Stimulated activated CD8-positive, alpha-beta memory T cell treated with anti-CD3 and anti-CD28 coated beads, Interleukin-7, amount 100 ng/mL, for 48 hours (primary cell): ENCODE data around the gene GANAB.
"Not testable (repeated sequence)": the region's sequence is repeated elsewhere in the genome, so short reads cannot be mapped to it uniquely, and the experiment has no call there.

Experiments used
- DNase-seq, 2 donors: peaks; one replicate each; pipeline ENCODE4 v3.0.0-alpha.2; 2020; ENCODE audit warnings: low read depth in 1 of 2; ENCODE audit errors: extremely low read depth in 1 of 2

The GANAB gene

DNA sequence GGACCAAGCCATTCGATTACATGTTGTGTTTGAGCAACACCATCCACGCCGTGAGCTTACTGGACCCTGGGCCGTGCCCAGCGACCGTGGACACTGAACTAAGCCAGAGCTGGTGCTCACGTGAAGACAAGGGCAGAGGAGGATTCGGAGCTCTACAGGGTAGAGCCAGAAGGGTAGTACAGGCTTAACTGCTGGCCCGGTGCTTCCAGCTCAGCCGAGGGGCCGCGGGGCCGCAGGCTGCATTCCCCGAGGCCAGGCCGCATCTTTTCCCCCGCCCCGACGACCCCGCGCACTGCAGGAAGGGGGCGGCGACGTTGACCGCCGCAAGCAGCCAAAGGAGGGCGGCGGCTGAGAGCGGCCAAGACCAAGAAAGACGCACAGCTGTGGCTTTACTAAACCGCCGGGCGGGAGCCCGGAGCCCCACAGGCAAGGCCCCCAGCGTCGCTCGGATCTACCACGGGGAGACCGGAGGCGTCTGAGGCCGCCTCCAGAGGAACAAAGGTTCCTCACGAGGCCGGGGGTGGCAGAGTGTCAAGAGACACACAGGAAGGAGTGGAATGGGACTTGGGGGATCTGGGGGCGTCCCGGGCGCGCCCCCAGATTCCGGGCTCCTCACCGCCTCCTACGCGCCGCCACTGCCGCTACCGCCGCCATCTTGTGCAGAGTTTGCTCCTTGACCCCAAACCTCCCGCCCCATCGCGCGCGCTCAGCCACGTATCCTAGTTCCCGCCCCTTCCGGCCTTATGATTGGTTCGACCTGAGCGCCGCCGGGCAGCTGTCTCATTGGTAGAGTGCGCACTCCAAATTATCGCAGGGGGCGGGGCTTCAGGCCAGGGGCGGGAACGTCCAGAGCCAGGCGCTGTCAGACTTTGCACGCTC is at the start of gene GANAB:
GANAB (minus strand) TSS at position 668 of the 879 bp plus-strand sequence; CDS start at position 654, 14 bp downstream.
- peak; percentile 99 for DNase-seq

DNA sequence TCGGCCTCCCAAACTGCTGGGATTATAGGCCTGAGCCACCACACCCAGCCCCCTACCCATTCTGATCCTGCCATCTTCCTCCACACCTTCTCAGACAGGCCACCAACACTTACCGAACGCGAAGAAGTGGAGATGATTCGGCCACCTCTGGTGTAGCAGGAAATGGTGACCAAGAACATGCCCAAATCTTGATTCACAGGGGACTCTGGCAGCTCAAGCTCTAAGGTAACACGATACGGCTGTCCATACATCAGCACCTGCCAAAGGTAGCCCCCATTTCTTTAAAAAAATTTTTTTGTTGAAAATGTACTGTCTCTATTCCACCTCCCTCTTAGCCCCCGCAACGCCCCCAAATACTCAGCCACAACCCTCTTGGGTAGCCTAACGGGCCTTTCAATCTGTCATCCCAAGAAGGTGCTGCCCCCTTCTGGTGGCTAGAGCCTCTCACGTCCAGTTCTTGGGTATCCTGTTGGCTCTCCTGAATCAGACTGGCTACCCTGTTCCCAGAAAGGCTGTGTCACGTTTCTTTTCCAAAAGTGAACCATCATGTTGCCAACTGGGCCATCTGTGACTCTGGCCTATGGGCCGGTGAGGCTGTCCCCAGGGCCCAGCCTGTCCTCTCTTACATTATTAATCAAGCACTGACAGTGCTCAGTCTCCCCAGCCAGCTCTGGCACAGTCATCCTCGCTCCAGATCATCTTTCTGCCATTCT is 48.2 kb upstream of the GANAB start:
- DNase-seq = peak in 1 of 2 donors; percentile 63

DNA sequence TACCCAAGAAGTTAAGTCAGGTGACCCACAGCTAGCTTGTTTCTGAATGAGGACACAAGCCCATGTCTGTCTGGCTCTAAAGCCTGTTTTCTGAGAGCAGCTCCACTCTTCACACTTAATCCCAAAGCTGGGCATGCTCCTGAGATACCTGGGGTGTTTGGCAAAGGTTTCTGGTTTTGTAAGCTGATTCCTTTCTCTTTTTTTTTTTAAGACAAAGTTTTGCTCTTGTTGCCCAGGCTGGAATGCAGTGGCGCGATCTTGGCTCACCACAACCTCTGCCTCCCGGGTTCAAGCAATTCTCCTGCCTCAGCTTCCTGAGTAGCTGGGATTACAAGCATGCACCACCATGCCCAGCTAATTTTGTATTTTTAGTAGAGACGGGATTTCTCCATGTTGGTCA is 47.2 kb upstream of the GANAB start:
- DNase-seq = not testable (repeated sequence)

DNA sequence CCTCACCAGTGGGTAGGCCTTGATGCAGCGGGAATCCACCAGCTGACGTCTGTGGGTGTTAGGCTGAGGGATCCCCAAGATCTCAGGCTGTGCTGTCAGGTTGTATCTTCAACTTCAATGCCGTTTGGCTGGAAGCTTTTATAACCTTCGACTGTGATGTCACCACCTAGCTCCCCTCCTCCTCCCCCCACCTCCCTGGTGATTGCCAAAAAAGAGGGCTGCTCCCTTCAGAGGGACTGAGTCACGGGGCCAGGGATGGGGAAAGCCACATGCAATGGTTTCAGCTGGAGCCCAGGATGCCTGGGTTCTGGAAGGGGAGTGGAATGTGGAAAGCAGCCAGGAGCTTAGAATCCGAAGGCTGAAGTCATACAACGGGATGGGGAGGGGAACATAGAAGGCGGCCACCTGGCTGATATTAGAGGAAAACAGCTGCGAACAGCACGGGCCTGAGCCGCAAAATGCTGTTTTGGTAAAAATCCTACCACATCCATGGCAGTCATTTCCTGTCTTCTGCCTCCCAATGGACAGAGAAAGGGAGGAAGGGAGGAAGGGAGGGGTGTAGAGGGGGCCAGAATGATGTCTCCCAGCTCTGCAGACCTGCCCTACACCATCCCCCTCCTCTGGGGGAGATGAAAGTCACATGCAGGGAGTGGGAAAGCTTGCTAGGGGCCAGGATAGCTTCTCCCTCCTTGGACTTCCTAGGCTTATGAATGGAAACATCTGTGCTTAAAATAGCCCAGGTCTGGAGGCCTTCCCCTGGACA is 43.2 kb upstream of the GANAB start, which contains the start of gene LRRN4CL:
LRRN4CL (minus strand) TSS at position 110 of the 763 bp plus-strand sequence. CDS start 1,022 bp downstream, outside the sequence.
- no peak for DNase-seq

- no peak for DNase-seq
Measured at GRCh38 chr11:62688491-62688890, 42.1 kb upstream of the GANAB start.

DNA sequence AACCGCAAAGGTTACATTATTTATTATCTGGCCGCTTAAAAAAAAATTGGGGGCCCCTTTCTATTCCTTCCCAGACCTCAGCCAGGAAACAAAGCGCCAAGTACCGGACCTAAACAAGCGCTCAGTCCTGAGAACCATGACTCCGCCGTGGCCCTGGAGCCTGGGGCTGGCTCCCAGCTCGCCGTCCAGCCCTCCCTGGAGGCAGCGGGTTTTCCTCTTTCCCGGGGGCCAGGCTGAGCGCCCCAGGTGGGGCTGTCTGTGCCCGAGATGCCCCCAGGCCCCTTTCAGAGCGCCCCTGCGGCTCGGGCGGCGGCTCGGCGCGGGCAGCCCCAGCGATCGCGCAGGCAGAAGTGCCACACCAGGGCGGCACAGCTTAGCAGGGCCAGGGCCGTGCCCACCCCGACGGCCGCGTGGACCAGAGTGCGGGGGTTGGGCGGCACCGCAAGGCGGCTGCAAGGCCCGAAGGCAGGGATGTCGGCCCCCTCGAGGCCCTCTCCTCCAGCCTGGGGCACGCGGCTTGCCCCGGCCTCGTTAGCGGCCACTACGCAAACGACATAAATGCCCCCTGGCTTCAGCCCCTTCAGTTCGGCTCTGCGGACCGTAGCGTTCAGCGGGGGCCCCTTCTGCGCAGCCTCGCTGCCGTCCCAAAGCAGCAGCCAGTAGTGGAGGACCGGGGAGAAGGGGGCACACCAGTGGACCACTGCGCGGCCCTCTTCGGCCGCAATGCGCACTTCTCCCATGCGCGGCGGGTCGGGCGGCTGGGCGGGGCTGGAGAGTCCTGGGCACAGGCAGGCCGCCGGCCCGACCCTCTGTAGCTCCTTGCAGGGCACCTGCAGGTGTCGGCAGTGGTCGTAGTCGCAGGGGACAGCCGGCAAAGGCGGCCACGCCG is 41.3 kb upstream of the GANAB start:
- DNase-seq = no peak

GRCh38 chr11:62682518-62682917 is 36.1 kb upstream of the GANAB start:
- DNase-seq = no peak

DNA sequence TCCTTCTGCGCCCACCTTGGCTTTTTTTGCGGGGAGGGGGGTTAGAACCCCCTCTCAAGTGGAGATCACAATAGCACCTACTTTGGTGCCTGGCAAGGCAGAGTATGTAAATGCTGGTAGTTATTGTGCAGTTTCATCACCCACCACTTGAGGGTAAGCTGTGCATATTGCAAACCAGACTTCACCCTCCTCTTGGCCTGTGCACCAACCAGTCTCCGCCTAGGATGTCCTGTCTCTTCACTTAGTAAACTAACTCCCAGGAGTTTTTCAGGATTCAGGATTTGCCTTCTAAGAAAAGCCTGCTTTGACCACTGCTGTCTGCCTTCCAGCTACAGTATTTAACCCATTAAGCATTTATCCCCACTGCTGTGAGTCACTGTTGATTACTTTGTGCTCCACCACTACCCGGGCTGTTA is 34.4 kb upstream of the GANAB start:
- DNase-seq = no peak

DNA sequence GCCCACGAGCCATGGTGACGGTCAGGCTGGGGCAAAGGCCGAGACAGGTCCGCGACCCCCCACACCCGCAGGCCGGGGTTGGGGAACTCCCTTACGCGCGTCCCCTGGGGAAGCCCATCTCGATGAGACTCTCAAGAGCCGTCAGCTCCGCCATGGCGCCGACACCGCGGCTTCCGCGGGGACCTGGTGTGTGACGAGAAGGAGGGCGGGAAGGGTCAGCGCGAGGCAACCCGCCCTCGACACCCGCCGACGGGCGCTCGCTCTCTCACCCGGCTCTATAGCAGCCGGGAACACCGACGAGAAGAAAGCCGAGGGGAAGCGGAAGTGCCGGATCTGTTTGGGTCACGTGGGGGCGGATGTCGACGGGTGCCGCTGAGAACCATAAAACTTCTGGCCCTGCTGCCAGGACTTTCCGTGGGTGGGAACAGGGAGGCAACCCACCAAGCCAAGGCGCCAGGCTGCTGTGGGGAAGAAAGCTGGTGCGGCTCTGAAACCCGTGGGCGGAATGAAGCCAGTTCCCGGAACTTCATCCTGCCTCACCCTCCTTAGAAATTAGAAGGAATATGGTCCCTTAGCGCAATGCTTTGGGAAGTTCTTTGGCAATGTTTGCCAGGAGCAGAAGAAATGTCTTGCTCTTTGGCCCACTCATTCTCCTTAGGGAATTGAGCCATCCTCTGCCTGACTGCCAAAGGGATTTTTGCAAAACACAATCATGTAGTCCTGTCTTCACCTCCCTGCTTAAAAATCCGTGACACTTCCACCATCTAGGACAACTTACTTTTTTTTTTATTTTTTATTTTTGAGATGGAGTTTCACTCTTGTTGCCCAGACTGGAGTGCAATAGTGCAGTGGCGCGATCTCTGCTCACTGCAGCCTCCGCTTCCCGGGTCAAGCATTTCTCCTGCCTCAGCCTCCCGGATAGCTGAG is 32.6 kb upstream of the GANAB start, which contains the start of gene UBXN1:
UBXN1 (minus strand) TSS at position 304 of the 927 bp plus-strand sequence; CDS start at position 154, 150 bp downstream.
- peak; percentile 76 to 86 for DNase-seq

- DNase-seq = no peak
Measured at GRCh38 chr11:62678433-62678769, 32.0 kb upstream of the GANAB start.

- DNase-seq = no peak
Measured at GRCh38 chr11:62677714-62678113, 31.3 kb upstream of the GANAB start.

DNA sequence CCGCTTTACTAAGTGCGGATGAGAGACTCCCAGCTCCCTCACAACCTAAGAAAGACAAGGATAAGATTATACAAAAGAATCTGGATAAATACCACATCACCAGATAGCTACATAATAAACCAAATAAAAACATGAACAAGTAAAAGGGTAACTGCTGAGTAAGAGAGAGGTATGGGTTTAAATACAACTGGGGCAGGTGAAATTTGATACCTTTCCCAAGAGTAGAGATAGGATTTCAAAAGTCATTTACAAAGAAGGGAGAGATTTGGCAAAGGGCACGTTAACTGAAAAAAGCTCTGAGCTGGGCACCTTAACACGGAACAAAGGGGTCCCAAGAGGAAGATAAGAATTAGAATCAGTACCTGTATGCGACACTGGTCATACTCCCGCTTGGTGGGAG is 30.7 kb upstream of the GANAB start:
- DNase-seq = no peak

GRCh38 chr11:62676698-62677097 is 30.3 kb upstream of the GANAB start:
- DNase-seq = no peak

DNA sequence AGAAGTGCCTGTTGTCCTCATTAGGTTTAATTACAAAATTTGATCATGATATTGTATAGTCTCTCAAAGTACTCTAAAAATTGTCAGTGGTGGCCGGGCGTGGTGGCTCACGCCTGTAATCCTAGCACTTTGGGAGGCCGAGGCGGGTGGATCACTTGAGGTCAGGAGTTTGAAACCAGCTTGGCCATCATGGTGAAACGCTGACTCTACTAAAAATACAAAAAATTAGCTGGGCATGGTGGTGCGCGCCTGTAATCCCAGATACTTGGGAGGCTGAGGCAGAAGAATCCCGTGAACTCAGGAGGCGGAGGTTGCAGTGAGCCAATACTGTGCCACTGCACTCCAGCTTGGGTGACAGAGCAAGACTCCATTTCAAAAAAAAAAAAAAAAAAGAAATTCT is 29.0 kb upstream of the GANAB start:
- DNase-seq = not testable (repeated sequence)

DNA sequence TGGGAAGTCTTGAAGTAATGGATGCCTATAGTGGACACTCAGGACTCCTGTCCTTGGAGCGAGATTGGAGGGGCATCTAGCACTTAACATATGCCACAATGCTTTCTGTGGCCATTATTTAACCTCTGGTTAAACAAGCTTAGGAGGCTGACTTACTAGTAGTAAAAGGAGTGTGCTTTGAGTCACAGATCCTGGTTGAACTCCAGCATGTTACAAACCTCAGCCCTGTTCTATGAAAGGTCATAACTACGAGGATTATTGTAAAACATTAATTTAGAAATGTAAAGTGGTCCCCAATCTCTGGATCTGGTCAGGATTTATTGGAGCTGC is 26.7 kb upstream of the GANAB start:
- DNase-seq = no peak

- peak; percentile 52 to 68 for DNase-seq
Measured at GRCh38 chr11:62671608-62672389, 25.4 kb upstream of the GANAB start, which contains the start of the genes LBHD1 and UQCC3. LBHD1 (minus strand) TSS chr11:62672267; CDS start chr11:62670031, 2,236 bp downstream. UQCC3 (plus strand) TSS chr11:62671673; CDS start chr11:62671746, 73 bp downstream.

DNA sequence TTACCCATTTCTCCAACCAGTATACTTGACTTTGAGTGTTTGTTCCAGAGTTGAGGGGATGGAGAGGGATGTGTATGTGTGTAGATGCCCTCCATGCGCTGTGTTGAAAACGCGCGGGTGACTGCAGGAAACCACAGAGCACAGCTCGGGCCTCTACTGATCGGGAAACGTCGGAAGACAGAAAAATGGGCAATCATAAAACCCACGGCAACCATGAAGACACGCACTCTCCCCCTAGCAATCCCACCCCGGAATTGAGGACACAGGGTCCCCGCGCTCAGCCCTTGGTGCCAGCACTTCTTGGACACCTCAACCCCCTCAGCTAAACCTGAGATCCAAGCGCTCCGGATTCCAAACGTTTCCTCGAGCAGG is 24.8 kb upstream of the GANAB start:
- DNase-seq = no peak
